Measurements from ENCODE around the gene ALDH8A1.

Gene ALDH8A1

DNA sequence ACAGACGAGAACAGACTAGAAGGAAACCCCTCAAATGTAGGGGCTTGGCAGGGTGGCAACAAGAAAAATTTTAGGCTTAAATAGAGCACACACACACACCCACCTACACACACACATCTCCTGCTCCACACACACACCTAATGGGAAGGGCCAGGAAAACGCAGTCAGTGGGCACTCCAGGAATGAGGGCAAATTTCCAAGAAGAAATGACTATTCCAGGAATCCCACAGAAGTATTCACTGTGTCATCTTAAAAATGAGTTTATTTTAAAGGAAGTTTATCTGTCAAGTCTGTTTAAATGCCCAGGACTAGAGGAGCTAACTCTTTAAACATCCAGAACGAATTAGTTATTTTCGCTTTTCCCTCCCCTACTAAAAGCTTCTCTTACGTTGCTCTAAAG is 13.0 kb downstream of the ALDH8A1 start:
- Mint-ChIP-seq H3K9me3 (no peaks in the 10 kb centered on the region), H3K4me1 (ENCODE audit: low read depth) (peaks cover 33% of the 10 kb centered on the region), H3K27me3 (no peaks in the 10 kb centered on the region), H3K4me3 (no peak overlapping the region), H3K36me3 (ENCODE audit: low read depth) (no peaks in the 10 kb centered on the region), H3K27ac (no peak overlapping the region)

DNA sequence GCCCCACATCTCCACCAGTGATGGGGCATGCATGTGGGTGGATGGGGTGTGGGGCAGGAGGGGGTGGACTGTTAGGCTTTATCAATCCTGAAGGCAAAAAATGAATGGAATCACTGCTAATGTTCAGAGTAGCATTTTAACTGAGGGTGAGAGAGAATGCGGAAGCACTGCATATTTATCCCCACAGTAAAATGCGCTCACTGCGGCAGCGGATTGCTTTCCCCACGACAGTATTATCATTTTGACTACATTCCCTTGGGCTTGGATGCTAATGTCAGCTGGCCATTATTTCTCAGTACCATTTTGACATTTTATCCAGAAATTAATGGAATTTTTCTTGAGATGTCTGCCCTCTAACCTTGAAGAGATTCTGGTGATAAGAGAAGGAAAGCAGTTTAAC is 13.4 kb downstream of the ALDH8A1 start:
- no peak overlapping the region for H3K27ac Mint-ChIP-seq
- H3K36me3 Mint-ChIP-seq (ENCODE audit: low read depth): no peaks in the 10 kb centered on the region
- no peak overlapping the region for H3K4me3 Mint-ChIP-seq

DNA sequence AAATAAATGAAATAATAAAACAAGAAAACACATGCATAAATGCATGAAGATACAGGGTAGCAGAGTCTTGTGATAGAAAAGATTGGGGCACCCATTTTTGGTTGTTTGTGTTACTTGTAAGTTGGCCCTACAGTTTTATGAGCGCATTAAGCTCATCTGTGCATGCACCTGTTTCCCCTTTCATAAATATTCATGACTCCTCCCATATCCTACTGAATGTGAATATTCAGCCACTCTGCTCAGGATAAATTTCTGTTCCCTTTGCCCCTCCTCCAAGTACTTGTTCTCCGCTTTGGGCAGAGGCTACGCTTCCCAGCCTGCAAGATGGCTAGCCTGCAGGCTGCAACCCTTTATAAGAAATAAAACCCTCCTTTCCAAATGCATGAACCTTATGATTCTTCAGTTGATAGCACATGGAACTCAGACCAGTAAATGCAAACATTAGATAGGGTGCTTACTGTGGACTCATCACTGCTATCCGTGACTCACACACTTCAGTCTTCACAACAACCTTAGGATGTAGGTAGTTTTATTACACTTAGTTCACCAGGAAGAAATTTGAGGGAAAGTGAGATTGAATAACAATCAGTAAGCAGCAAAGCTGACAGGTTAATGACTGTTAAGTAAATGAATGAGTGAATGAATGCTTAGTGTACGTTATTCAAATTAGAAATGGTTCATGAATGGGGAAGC is 15.0 kb downstream of the ALDH8A1 start:
- Mint-ChIP-seq H3K9me3 (no peaks in the 10 kb centered on the region), H3K4me1 (ENCODE audit: low read depth) (peaks cover 33% of the 10 kb centered on the region), H3K27ac (no peak overlapping the region), H3K4me3 (no peak overlapping the region), H3K36me3 (ENCODE audit: low read depth) (no peaks in the 10 kb centered on the region), H3K27me3 (no peaks in the 10 kb centered on the region)

More for the DNA sequence above, 13.4 kb downstream of the ALDH8A1 start:
- H3K4me1 Mint-ChIP-seq (ENCODE audit: low read depth): peaks cover 33% of the 10 kb centered on the region
- no peaks in the 10 kb centered on the region for H3K27me3 Mint-ChIP-seq
- H3K9me3 Mint-ChIP-seq: no peaks in the 10 kb centered on the region

DNA sequence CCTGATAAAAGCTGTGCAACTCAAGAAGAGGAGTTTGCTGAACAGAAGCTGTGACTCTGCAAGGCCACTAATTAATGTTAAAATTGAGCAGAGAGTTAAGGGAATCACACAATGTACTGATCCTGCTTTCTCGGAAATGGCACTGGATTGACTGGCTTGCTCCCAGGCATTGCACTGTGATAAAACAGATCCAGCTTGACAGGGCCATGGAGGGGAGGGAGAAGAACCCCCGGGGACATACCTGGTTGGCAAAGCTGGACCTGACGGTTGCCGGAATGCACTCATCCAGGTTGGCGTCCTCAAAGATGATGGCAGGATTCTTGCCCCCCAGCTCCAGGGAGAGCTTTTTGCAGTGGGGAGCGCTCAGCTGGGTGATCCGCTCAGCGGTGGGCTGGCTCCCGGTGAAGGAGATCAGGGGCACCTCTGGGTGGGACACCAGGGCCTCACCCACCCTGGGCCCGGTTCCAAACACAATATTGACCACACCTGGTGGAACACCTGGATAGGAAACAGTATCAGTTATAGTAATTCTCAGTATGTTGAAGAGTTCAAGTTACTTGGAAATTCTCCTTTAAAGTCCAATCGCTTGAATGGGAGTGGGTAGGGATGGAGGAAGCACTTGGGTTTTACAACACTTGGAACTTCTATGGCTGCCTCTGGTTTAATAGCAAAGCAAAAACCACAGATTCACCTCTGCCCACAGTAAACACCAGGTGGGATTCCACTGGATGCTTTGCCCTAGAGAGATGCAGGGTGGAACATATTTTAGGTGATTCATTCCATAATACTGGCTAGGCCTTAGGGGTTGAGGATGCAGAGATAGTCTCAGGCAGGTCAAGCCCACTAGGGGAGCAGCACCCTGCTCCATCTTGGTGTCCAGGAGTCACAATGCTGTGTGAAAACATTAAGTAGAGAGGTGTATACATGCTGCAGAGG is 17.1 kb downstream of the ALDH8A1 start:
- Mint-ChIP-seq H3K27ac (peak overlapping the region; percentile 4), H3K27me3 (no peaks in the 10 kb centered on the region), H3K36me3 (ENCODE audit: low read depth) (no peaks in the 10 kb centered on the region), H3K4me1 (ENCODE audit: low read depth) (peaks cover 14% of the 10 kb centered on the region), H3K4me3 (no peak overlapping the region), H3K9me3 (no peaks in the 10 kb centered on the region)

DNA sequence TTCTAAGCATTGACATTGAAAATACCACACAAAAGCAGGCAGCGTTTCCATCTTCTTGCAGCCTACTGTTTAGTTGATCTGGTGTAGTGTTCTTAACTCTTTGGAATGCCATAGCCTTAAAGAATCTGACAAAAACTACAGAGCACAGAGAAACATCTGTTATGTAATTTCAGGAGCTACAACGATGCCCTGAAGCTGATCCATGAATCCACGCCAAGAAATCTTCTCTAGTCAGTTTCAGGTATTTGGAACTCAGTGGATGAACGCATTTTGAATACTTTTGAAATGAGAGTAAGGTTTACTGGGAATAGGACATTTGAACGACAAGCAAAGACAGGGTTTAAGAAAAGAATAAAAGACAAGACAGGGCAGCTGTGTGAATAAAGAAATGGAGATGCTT is 17.8 kb downstream of the ALDH8A1 start:
- no peaks in the 10 kb centered on the region for H3K9me3 Mint-ChIP-seq
- H3K4me3 Mint-ChIP-seq: no peak overlapping the region
- H3K27me3 Mint-ChIP-seq: no peaks in the 10 kb centered on the region
- H3K4me1 Mint-ChIP-seq (ENCODE audit: low read depth): peaks cover 9% of the 10 kb centered on the region
- peak overlapping the region; percentile 4 for H3K27ac Mint-ChIP-seq
- no peaks in the 10 kb centered on the region for H3K36me3 Mint-ChIP-seq (ENCODE audit: low read depth)

DNA sequence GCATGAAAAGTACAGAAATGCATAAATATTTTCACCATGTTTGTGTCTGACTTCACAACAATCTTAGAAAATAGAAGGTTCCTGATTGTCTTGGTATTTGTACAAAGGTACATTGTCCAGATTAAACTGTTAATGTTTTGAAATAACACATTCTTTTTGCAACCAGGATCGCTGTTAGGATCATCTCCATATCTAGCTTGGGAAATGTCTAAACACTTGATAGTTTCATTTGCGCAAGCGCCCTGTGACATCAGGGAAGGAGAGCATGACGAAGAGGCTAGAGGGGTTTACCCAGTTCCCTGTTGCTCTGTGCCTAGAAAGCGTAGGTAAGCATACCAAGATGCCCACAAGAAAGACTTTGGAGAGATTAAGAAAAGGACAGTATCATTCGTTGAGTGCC is 19.4 kb downstream of the ALDH8A1 start:
- H3K4me3 Mint-ChIP-seq: no peak overlapping the region
- no peak overlapping the region for H3K27ac Mint-ChIP-seq
- no peaks in the 10 kb centered on the region for H3K27me3 Mint-ChIP-seq
- H3K4me1 Mint-ChIP-seq (ENCODE audit: low read depth): no peaks in the 10 kb centered on the region
- H3K36me3 Mint-ChIP-seq (ENCODE audit: low read depth): no peaks in the 10 kb centered on the region
- no peaks in the 10 kb centered on the region for H3K9me3 Mint-ChIP-seq

DNA sequence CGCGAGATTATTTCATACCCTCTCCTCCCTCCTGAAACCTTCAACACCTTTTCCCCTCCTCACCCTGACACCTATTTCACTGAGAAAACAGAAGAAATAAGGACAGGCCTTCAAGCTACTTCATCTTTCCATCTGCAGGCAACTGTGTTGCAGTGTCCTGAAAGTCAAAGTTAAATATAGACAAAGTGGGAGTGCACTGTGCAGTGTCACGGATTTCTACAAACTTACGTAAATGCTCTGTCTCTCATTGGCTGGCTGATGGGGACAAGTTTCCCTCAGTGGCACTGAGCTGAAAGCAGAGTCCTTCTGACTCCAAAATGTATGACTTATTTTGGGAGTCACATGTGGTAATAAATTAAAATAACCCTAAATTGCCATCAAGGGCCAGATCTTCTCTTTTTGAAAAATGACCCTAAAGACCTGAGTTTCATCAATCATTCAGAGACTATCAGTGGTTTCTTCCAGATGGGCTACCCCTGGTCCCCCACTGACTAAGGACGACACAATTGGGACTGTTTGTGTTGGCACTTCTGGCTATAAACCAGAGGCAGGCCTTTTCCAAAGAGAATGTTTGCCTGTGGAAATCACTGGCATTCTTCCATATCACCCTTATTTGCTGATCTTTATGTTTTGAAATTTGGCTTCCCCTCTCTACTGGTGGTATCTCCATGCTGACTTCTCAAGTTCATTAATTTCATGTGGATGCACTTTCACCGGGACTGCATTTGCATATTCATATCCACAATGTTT is 21.6 kb downstream of the ALDH8A1 start:
- Mint-ChIP-seq H3K4me3 (no peak overlapping the region), H3K27ac (no peak overlapping the region), H3K36me3 (ENCODE audit: low read depth) (no peaks in the 10 kb centered on the region), H3K27me3 (no peaks in the 10 kb centered on the region), H3K9me3 (no peaks in the 10 kb centered on the region), H3K4me1 (ENCODE audit: low read depth) (no peaks in the 10 kb centered on the region)

DNA sequence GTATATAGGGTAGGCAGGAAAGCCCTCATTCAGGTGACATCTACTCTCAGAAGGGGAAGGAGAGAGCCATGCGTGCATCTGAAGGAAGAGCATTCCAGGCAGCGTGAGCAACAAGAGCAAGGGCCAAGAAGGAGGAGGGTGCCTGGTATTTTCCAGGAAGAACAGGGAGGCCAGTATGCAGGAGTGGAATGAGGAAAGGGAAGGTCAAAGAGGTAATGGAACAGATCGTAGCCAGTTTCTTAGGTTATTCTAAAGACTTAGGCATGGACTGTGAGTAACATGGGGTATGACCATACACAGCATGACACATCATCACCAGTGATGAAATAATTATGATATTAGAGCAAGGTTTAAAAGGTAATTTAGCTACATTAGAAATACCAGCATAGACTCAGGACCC is 24.1 kb downstream of the ALDH8A1 start:
- Mint-ChIP-seq H3K36me3 (ENCODE audit: low read depth) (no peaks in the 10 kb centered on the region), H3K4me1 (ENCODE audit: low read depth) (no peaks in the 10 kb centered on the region), H3K27ac (no peak overlapping the region), H3K27me3 (no peaks in the 10 kb centered on the region), H3K4me3 (no peak overlapping the region), H3K9me3 (no peaks in the 10 kb centered on the region)

DNA sequence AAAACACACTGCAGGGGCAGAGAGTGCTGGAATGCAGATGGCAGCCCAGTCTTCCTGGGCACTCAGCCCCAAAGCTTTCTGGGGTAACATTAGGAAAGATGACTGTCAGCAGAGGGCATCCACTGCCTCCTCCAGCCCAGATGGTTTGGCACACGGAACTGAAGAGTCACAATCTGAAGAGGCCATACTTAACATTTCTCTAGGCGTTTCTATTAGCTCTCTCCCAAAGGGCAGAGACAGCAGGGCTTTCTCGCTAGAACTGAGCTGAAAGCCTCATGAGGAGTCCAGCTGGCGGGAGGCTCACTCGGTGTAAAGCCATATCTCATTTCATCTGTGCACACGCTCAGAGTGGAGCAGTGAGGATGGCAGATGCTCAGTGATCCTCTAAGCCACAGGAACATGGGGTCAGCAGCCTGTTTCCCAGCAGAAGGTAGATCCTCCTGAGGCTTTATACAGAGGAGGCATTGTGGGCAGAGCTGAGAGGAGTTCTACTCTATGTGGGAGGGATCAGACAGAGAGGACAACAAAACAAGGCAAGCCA is 28.1 kb downstream of the ALDH8A1 start:
- Mint-ChIP-seq H3K27ac (no peak overlapping the region), H3K36me3 (ENCODE audit: low read depth) (no peaks in the 10 kb centered on the region), H3K27me3 (no peaks in the 10 kb centered on the region), H3K4me1 (ENCODE audit: low read depth) (no peaks in the 10 kb centered on the region), H3K4me3 (no peak overlapping the region), H3K9me3 (no peaks in the 10 kb centered on the region)

DNA sequence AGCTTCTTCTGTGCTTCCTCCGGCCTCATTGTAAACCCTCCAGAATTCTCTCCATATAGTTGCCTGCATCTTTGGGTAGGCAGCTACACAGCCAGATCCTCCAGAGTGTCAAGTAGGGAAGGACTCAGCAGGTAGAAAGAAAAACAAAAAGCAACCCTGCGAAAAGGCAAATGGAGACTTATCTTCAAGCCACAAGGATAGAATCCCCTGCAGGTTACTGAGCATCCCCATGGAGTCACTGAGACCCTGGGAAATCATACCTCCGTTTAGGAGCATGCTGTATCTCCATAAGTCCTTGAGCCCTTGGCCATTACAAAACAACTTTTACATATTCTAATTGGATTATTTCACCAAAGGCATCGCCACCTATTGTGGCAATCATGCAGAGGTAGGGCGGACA is 28.6 kb downstream of the ALDH8A1 start:
- H3K4me1 Mint-ChIP-seq (ENCODE audit: low read depth): no peaks in the 10 kb centered on the region
- H3K27me3 Mint-ChIP-seq: no peaks in the 10 kb centered on the region
- H3K36me3 Mint-ChIP-seq (ENCODE audit: low read depth): no peaks in the 10 kb centered on the region
- no peak overlapping the region for H3K4me3 Mint-ChIP-seq
- no peaks in the 10 kb centered on the region for H3K9me3 Mint-ChIP-seq
- no peak overlapping the region for H3K27ac Mint-ChIP-seq

DNA sequence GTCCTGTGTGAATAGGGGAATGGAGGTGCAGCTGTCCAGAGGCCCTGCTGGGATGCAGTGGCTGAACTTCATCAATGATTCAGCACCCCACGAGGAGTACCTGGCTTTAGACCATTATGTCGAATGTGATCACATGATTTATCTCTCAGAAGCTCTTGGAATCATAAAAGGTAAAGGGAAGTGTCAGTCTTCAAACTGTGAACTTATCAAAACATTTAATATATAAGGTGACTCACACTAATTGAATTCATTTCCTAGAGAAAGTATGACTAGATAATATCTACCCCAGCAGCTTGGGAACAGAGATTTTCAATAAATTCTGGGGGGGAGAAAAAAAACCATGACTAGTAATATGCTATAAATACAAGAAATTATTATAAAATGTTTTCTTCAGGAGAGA is 29.5 kb downstream of the ALDH8A1 start:
- Mint-ChIP-seq H3K27ac (no peak overlapping the region), H3K4me3 (no peak overlapping the region), H3K27me3 (no peaks in the 10 kb centered on the region), H3K36me3 (ENCODE audit: low read depth) (no peaks in the 10 kb centered on the region), H3K9me3 (no peaks in the 10 kb centered on the region), H3K4me1 (ENCODE audit: low read depth) (no peaks in the 10 kb centered on the region)

DNA sequence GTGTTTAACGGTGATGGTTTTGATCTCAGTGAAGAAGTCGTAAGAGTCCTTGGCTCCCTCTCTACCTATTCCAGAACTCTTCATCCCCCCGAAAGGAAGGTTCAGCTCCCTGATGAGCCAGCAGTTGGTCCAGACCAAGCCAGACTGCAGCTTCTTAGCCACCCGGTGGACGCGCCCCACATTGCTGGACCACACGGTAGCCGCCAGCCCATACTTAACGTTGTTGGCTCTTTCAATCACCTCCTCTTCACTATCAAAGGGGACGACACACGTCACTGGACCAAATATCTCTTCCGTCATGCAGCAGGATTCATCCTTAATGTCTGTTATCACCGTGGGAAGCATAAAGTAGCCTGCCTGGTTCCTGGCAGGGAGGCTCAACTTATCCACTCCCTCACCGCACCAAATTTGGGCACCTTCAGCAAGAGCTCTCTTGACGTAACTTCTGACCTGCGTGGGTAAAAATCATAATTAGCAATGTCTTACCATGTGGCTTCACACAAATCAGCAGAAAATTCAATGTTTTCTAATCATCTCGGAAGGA is 31.4 kb downstream of the ALDH8A1 start:
- Mint-ChIP-seq H3K36me3 (ENCODE audit: low read depth) (no peaks in the 10 kb centered on the region), H3K27ac (no peak overlapping the region), H3K4me3 (no peak overlapping the region), H3K27me3 (no peaks in the 10 kb centered on the region), H3K9me3 (no peaks in the 10 kb centered on the region), H3K4me1 (ENCODE audit: low read depth) (no peaks in the 10 kb centered on the region)

DNA sequence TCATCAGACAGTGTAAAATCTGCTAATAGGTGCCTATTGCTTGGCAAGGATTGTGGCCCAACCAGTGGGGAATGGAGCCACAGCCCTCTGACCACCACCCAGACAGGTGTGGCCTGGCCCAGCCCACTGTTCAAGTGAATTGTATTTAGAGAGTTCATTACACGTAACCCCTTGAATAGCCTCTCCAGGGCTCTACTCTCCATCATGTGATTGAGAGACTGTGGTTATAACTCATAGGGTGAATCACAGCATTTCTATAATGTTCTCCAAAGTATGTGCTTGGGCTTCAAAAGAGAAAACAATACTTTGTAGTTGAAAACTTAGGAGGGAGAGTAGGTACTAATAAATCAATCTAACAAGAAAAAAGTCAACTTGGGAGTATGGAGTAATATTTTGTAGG is 38.4 kb downstream of the ALDH8A1 start:
- Mint-ChIP-seq H3K9me3 (no peaks in the 10 kb centered on the region), H3K4me3 (no peak overlapping the region), H3K27ac (no peak overlapping the region), H3K4me1 (ENCODE audit: low read depth) (no peaks in the 10 kb centered on the region), H3K27me3 (peaks cover 10% of the 10 kb centered on the region), H3K36me3 (ENCODE audit: low read depth) (no peaks in the 10 kb centered on the region)

DNA sequence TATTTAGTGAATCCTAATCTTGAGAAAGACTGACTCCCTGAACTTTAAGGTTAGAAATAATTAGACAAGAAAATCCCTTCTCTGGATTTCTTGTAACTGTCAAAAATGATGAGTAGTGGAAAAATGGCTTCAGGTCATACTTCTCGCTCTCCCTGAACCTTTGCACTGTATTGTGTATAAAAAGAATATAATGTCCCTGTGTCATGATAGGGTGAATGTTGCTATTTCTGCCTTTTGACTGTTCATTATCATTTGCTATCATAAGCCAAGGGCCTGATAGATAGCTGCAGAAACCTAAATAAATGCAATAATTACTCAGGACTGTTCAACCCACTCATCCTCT is 39.3 kb downstream of the ALDH8A1 start:
- Mint-ChIP-seq H3K27me3 (peaks cover 10% of the 10 kb centered on the region), H3K4me3 (no peak overlapping the region), H3K27ac (no peak overlapping the region), H3K36me3 (ENCODE audit: low read depth) (no peaks in the 10 kb centered on the region), H3K4me1 (ENCODE audit: low read depth) (no peaks in the 10 kb centered on the region), H3K9me3 (no peaks in the 10 kb centered on the region)

Data from stimulated activated naive CD8-positive, alpha-beta T cell treated with anti-CD3 and anti-CD28 coated beads, Interleukin-15, Interleukin-2, amounts not matched to agents 100 ng/mL and 50 ng/mL, for 24 hours (primary cell).